GM19025 (cell line): ENCODE data around the gene GABPA.

Source experiments
- ATAC-seq: cut with Tn5 transposase; IDR thresholded peaks from one replicate; pipeline ENCODE4 v1.9.1; 2021; ENCODE audit warnings: mild to moderate bottlenecking, low read depth, moderate library complexity; ENCODE audit not compliant: unreplicated experiment

GABPA gene

GRCh38 chr21:25801217-25802014, 66.6 kb downstream of the GABPA start:
- ATAC-seq: peak; percentile 99

DNA sequence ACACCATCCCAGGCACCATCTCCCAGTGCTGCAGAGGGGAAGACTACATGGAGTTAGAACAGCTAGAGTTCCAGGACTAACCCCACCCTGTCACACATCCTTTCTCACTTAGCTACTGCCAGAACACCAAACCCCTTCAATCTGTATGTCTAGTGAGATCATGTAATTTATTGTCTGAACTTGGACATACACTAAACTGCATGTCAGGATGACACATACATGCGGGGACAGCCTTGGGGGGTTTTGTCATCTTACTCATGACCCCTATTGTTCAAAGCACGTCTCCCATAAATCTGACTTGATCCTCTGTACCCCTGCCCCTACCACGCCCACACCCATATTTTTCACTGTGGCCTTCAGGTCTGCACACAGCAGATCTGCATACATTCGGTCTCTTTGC, 71.3 kb downstream of the GABPA start:
- no peak for ATAC-seq

DNA sequence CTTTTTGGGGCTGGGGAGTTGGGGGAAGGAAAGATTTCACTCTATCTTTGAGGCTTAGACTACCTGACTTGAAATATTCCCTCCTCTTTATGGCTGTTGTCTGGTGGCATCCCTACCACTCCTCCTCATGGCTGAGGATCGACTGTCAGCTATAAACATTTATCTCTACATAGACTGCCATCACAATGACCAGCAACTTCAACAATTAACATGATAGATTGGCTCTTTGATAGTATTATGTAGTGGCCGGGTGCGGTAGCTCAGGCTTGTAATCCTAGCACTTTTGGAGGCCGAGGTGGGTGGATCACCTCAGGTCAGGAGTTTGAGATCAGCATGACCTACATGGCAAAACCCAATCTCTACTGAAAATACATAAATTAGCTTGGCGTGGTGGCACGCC, 72.4 kb downstream of the GABPA start:
- ATAC-seq: no peak

- no peak for ATAC-seq
Measured at GRCh38 chr21:25809013-25809412, 74.2 kb downstream of the GABPA start.

GRCh38 chr21:25811186-25811585, 76.4 kb downstream of the GABPA start:
- no peak for ATAC-seq

DNA sequence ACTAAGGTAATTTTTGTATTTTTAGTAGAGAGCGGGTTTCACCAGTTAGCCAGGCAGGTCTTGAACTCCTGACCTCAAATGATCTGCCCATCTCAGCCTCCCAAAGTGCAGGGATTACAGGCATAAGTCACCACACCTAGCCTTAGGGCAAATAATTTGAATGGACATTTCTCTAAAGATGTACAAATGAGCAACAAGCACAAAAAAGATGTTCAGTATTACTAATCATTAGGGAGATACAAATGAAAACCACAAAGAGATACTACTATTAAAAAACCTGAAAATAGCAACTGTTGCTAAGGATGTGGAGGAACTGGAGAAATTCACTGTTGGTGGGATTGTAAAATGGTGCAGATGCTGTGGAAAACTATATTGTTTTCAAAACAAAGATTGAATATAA, 79.1 kb downstream of the GABPA start:
- ATAC-seq: no peak

GRCh38 chr21:25818121-25818520, 83.3 kb downstream of the GABPA start:
- ATAC-seq: no peak

DNA sequence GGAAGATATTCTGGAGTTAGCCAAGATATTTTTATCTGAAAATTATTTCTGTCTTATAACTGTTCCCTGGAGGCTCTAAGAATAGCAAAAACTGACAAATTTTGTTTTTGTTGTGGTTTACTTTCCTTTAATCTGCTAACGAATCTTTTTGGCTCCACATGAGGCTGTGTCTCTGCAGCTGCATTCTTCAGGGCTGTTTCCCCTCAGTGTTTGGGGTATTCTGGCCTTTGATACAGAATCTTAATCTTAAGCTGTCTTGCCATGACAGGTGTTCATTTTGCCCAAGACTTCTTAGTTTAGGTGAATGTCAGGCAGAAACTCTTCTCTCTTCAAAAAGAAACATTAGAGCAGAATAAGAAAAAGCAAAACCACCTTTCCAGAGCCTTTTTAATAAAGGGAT, 83.8 kb downstream of the GABPA start:
- ATAC-seq: no peak
